Panc1 (cell line): Measurements from ENCODE around the gene MRPL22. TPM values are rescaled to one million over a fixed set of nuclear protein-coding genes. Genes with fewer than 3 reads are reported as not detected.

Experiments
- ATAC-seq: fragments of 200-7000 bp; cut with Tn5 transposase; 2 replicates; pipeline ENCODE4 v1.9.1; 2020; ENCODE audit warnings: mild to moderate bottlenecking, moderate library complexity
- BruUV-seq: library from RNA; stranded (reverse); fragments of 400-500 nt; replicated peaks from 2 replicates; lab custom pipeline; 2021; lab: Mats Ljungman, UMichigan
- CTCF ChIA-PET: fragments of 300-600 bp; sonication (Branson Sonifier 250); formaldehyde crosslinking; loops from one replicate; lab custom pipeline; 2022; ENCODE audit warnings: antibody characterized with exemption; lab: Charles Lee
- POLR2A ChIA-PET: fragments of 300-600 bp; sonication (Branson Sonifier 250); formaldehyde crosslinking; loops from one replicate; lab custom pipeline; 2022; ENCODE audit warnings: antibody characterized with exemption; lab: Charles Lee
- DNase-seq: peaks from one replicate; pipeline ENCODE4 v3.0.0-alpha.2; 2010; ENCODE audit warnings: low read depth, low spot score
- H3K27ac ChIP-seq: 2 replicates; pipeline ENCODE4 v1.5.1; 2011; ENCODE audit warnings: mild to moderate bottlenecking, low read length, inconsistent platforms
- H3K27me3 ChIP-seq: fragments of 200-500 bp; sonication (Bioruptor generic); 2 replicates; pipeline ENCODE4 v1.6.0; 2014; ENCODE audit warnings: low read length, inconsistent platforms; ENCODE audit not compliant: control insufficient read depth, insufficient read depth
- H3K36me3 ChIP-seq: fragments of 200-500 bp; sonication (Bioruptor generic); 2 replicates; pipeline ENCODE4 v1.5.1; 2014; ENCODE audit warnings: inconsistent platforms, mild to moderate bottlenecking, low read length, moderate library complexity; ENCODE audit not compliant: control insufficient read depth, insufficient read depth
- H3K4me1 ChIP-seq: 2 replicates; pipeline ENCODE4 v1.5.1; 2011; ENCODE audit warnings: inconsistent platforms, mild to moderate bottlenecking, low read length, moderate library complexity; ENCODE audit not compliant: control insufficient read depth, insufficient read depth
- H3K4me3 ChIP-seq, 2 experiments: 2 replicates each; pipeline ENCODE4 v1.5.1; 2011 to 2012; ENCODE audit warnings: low read depth in 2 of 2, low read length in 2 of 2, mild to moderate bottlenecking in 2 of 2, inconsistent platforms in 1 of 2, moderate library complexity in 1 of 2
- H3K9me3 ChIP-seq: fragments of 200-500 bp; sonication (Bioruptor generic); 2 replicates; pipeline ENCODE4 v1.5.1; 2014; ENCODE audit warnings: low read depth, mild to moderate bottlenecking, inconsistent platforms, low read length, moderate library complexity; ENCODE audit not compliant: control insufficient read depth, insufficient read depth
- POLR2AphosphoS5 ChIP-seq: IDR thresholded peaks from 2 replicates; pipeline ENCODE4 v1.6.1; 2012; ENCODE audit warnings: mild to moderate bottlenecking, low read depth, low read length, moderate library complexity
- SIN3A ChIP-seq: IDR thresholded peaks from 2 replicates; pipeline ENCODE4 v1.6.1; 2012; ENCODE audit warnings: low read depth, mild to moderate bottlenecking, low read length, moderate library complexity, borderline replicate concordance; ENCODE audit not compliant: insufficient read depth
- TCF7L2 ChIP-seq: IDR thresholded peaks from 2 replicates; pipeline ENCODE4 v1.6.1; 2011; ENCODE audit warnings: mild to moderate bottlenecking, low read depth, low read length, inconsistent platforms
- in situ Hi-C: cut with HindIII; loops from 2 replicates; pipeline ENCODE4 v1.10.0; 2016; ENCODE audit warnings: low sequenced_read_pairs, low pct_unique_long_range_greater_than_20kb
- intact Hi-C: fragments of 100-400 bp; cut with micrococcal nuclease; formaldehyde crosslinking; loops from one replicate; pipeline ENCODE4 v1.10.0; 2022; ENCODE audit not compliant: unreplicated experiment
- total RNA-seq: library from RNA; stranded (reverse); gene quantifications from one replicate; pipeline ENCODE4 v1.2.1, GENCODE V29; 2021; ENCODE audit not compliant: unreplicated experiment
- TF ChIP-seq, protein P1 (sequence below), 2 experiments: IDR thresholded peaks; 2 replicates each; pipeline ENCODE4 v1.6.1; 2011 to 2012; ENCODE audit warnings: low read depth in 2 of 2, control low read depth in 1 of 2, low read length in 1 of 2, mild to moderate bottlenecking in 1 of 2, moderate library complexity in 1 of 2; ENCODE audit not compliant: insufficient read depth in 1 of 2
- TF ChIP-seq, protein P2 (sequence below): fragments of 450-650 bp; IDR thresholded peaks from 2 replicates; pipeline ENCODE4 v1.5.1; 2017; ENCODE audit warnings: mild to moderate bottlenecking

The MRPL22 gene
- total RNA-seq, 1 experiment from 2014 or later: 61.5 TPM

- H3K4me3 ChIP-seq: no peak overlapping the region
- H3K27me3 ChIP-seq: no peaks in the 10 kb centered on the region
- CTCF ChIA-PET: no interaction called here
- BruUV-seq: no TSS peak
- no peak for TF ChIP-seq SIN3A
- TF ChIP-seq, protein P1, sequence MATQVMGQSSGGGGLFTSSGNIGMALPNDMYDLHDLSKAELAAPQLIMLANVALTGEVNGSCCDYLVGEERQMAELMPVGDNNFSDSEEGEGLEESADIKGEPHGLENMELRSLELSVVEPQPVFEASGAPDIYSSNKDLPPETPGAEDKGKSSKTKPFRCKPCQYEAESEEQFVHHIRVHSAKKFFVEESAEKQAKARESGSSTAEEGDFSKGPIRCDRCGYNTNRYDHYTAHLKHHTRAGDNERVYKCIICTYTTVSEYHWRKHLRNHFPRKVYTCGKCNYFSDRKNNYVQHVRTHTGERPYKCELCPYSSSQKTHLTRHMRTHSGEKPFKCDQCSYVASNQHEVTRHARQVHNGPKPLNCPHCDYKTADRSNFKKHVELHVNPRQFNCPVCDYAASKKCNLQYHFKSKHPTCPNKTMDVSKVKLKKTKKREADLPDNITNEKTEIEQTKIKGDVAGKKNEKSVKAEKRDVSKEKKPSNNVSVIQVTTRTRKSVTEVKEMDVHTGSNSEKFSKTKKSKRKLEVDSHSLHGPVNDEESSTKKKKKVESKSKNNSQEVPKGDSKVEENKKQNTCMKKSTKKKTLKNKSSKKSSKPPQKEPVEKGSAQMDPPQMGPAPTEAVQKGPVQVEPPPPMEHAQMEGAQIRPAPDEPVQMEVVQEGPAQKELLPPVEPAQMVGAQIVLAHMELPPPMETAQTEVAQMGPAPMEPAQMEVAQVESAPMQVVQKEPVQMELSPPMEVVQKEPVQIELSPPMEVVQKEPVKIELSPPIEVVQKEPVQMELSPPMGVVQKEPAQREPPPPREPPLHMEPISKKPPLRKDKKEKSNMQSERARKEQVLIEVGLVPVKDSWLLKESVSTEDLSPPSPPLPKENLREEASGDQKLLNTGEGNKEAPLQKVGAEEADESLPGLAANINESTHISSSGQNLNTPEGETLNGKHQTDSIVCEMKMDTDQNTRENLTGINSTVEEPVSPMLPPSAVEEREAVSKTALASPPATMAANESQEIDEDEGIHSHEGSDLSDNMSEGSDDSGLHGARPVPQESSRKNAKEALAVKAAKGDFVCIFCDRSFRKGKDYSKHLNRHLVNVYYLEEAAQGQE (IDR thresholded peaks at IDR 0.05; ENCODE audit: insufficient read depth in 1 of 2, low read depth in 2 of 2, low read length in 1 of 2): no peak
- TF ChIP-seq, protein P2, sequence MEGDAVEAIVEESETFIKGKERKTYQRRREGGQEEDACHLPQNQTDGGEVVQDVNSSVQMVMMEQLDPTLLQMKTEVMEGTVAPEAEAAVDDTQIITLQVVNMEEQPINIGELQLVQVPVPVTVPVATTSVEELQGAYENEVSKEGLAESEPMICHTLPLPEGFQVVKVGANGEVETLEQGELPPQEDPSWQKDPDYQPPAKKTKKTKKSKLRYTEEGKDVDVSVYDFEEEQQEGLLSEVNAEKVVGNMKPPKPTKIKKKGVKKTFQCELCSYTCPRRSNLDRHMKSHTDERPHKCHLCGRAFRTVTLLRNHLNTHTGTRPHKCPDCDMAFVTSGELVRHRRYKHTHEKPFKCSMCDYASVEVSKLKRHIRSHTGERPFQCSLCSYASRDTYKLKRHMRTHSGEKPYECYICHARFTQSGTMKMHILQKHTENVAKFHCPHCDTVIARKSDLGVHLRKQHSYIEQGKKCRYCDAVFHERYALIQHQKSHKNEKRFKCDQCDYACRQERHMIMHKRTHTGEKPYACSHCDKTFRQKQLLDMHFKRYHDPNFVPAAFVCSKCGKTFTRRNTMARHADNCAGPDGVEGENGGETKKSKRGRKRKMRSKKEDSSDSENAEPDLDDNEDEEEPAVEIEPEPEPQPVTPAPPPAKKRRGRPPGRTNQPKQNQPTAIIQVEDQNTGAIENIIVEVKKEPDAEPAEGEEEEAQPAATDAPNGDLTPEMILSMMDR: no peak
- no peak for TF ChIP-seq TCF7L2
- no peak for TF ChIP-seq POLR2AphosphoS5
- H3K4me1 ChIP-seq: peaks cover 10% of the 10 kb centered on the region
- POLR2A ChIA-PET: no interaction called here
- intact Hi-C loops: no loop called here
- no peak overlapping the region for H3K27ac ChIP-seq
- ATAC-seq: no peak
- no peak for DNase-seq
- in situ Hi-C loops: no loop called here
- H3K9me3 ChIP-seq: no peaks in the 10 kb centered on the region
- H3K36me3 ChIP-seq: peaks cover 25% of the 10 kb centered on the region
Observed at GRCh38 chr5:154934881-154935280, 6.0 kb upstream of the MRPL22 start.

DNA sequence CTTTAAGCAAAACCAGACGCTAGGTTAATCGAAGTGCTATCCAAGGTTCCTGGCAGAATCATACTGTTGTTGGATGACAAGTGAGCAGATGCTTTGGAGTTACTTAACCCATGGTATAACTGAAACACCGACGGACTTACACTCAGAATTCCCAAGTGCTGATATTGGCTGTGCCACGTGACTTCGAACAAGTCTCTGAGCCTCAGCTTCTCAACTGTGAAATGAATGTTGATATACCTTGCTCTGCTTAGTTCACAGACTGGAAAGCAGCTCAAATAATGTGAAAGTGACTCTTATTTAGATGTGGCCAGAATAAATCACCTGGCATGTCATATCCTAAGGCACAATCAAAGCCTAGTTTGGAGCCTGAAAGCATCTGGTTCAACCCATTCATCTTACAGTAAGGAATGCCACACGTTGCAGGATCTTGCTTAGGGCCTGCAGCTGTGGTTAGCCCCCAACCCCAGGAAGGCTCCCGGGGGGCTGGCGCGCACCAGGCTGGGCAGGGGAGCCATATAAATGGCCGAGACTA, 3.6 kb upstream of the MRPL22 start:
- Histone ChIP-seq H3K27me3 (no peaks in the 10 kb centered on the region), H3K4me1 (peaks cover 17% of the 10 kb centered on the region), H3K36me3 (peaks cover 13% of the 10 kb centered on the region), H3K4me3 (peak overlapping the region; percentile 87 to 96), H3K9me3 (no peaks in the 10 kb centered on the region), H3K27ac (peak overlapping the region; percentile 94)
- no peak for DNase-seq
- TF ChIP-seq POLR2AphosphoS5 (no peak), SIN3A (no peak), TCF7L2 (no peak)
- TF ChIP-seq, protein P2: no peak
- TF ChIP-seq, protein P1 (IDR thresholded peaks at IDR 0.05; ENCODE audit: insufficient read depth in 1 of 2, low read depth in 2 of 2, low read length in 1 of 2): no peak
- intact Hi-C loops: no loop called here
- no peak for ATAC-seq
- CTCF ChIA-PET: no interaction called here
- POLR2A ChIA-PET: no interaction called here
- no TSS peak for BruUV-seq
- in situ Hi-C loops: no loop called here
